SKM-1 (cell line): ENCODE data around the gene A2ML1.
"Not testable (repeated sequence)": the region's sequence is repeated elsewhere in the genome, so short reads cannot be mapped to it uniquely, and the experiment has no call there.

Source experiments
- DNase-seq: peaks from one replicate; lab custom pipeline; 2025; ENCODE audit not compliant: unreplicated experiment; lab: John Stamatoyannopoulos, UW

Gene A2ML1

DNA sequence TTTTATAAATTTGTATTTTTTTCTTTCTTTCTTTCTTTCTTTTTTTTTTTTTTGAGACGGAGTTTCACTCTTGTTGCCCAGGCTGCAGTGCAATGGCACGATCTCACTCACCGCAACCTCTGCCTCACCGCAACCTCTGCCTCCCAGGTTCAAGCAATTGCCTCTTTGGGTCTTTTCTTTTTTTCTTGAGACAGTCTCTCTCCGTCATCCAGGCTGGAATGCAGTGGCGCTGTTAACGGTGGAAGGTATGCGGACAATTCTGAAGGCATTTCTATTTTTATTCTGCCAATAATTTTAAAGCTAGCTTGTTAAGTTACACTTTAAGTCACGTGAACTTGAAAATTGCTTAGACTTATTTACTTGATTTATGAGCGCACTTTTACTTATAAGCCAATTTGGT is 83.1 kb downstream of the A2ML1 start:
- no peak for DNase-seq

DNA sequence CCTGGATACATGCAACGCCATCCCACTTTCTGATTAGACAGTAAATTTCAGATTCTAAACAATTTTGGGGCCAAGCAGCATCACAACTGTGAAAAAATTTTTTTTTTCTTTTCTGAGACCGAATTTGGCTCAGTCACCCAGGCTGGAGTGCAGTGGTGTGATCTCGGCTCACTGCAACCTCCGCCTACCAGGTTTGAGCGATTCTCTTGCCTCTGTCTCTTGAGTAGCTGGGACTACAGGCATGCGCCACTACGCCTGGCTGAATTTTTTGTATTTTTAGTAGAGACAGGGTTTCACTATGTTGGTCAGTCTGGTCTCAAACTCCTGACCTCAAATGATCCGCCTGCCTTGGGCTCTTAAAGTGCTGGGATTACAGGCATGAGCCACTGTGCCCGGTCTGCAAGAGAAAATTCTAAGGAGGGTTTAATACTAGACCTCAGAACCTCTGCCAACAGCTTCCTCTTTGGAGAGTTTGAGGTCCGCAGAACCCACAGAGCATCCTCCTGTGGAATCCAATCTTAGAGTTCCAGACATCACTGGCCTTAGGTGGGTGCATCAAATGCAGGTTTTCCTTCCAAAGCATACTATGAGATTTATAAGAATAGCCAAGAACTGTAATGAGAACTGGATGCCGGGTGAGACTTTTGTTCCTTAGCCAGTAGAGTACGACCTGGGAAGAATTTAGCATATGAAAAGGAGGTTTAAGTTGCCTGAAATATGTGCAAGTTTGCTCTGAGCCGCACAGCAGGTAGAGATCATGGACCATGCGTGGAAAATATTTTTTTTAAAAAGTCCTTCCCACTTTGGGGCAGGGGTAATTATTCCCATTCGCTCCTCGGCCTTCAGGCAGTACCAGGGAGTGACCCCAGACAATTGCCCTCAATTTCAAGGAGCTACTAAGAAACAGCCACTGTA is 84.1 kb downstream of the A2ML1 start:
- no peak for DNase-seq

DNA sequence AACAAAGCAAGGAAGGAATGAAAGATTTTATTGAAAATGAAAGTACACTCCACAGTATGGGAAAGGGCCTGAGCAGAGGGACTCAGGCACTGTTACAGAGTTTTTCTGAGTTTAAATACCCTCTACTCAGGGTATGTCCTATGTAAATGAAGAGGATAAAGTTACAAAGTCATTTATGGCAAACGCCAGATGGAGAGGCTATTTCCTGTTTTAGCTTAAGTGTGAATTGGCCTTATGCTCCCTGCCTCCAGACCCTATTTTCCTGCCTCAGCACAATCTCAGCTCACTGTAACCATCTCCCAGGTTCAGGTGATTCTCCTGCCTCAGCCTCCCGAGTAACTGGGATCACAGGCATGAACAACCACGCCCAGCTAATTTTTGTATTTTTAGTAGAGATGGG is 85.1 kb downstream of the A2ML1 start:
- DNase-seq: no peak

DNA sequence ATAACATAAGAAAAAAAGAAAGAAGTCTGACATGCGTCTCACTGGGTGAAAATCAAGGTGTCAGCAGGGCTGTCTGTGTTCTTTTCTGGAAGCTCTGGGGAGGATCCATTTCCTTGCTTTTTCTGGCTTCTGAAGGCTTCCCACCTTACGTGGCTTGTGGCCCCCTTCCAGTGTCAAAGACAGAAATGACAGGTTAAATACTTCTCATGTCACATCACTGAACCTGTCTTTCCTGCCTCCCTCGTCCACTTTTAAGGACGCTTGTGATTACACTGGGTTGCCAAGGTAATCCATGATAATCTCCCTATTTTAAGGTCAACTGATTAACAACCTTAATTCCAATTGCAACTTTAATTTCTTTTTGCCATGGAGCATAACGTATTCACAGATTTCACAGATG is 87.3 kb downstream of the A2ML1 start:
- no peak for DNase-seq

DNA sequence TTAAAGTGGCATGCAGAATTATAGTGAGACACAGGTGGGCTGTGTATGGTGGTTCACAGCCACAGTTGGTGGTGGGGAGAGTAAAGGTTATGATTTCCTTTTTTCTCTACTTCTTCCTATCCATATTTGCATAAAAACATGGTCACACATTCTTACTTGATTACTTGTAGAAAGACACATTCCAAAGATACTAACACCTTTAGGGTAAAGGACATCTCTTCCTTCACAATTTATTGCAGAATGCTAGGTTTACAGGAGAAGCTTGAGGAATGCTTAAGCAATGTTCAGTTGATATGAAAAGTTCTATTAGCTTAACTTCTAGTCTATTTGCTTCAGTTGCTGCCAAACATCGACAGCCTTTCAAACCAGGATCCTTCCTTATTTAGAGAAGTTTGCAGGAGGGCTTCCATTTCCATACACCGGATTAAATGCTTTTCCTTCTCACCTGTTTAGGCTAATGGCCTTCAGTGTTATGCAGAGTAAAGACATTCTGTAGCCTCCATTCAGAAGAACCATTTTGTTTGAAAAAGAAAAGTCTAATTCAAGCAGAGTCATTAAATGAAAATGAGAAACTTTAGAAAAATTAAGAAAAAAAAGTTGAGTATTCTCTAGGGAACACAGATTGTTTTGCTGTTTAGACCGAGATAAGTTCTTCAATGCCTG is 89.3 kb downstream of the A2ML1 start:
- no peak for DNase-seq

DNA sequence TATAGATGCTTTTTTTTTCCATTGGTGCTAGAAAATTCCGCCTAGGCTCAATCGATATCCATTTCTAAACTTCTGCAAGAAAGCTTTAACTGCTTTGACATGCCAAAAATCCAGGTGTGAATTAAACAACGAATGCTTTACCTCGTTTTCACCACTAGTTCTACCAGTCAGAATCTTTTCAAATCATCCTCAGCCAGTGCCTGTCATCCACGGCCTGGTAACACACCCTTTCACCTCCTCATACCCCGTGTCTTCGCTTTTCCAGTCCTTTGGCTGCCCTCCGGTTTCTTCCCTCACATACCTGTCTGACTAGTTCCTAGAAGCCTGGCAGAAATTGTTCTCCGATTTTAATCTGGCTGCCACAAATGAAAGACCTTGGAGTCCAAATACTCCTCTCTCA is 90.5 kb downstream of the A2ML1 start:
- DNase-seq: no peak

DNA sequence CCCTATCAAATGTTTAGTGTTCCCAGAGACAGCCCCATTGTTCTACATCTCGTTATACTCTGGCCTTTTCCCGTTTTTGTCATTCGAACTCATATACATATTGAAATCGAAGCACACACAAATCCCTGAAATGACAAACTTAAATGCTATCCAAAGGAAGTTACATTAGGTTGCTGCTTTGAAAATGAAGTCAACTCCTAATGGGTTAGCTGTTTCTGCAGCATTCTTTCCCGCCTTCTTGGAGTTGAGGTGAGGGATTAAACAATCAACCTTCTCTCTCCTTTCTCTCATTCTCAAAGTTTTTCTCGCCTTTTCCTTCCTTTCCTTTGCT is 91.2 kb downstream of the A2ML1 start:
- DNase-seq: no peak

DNA sequence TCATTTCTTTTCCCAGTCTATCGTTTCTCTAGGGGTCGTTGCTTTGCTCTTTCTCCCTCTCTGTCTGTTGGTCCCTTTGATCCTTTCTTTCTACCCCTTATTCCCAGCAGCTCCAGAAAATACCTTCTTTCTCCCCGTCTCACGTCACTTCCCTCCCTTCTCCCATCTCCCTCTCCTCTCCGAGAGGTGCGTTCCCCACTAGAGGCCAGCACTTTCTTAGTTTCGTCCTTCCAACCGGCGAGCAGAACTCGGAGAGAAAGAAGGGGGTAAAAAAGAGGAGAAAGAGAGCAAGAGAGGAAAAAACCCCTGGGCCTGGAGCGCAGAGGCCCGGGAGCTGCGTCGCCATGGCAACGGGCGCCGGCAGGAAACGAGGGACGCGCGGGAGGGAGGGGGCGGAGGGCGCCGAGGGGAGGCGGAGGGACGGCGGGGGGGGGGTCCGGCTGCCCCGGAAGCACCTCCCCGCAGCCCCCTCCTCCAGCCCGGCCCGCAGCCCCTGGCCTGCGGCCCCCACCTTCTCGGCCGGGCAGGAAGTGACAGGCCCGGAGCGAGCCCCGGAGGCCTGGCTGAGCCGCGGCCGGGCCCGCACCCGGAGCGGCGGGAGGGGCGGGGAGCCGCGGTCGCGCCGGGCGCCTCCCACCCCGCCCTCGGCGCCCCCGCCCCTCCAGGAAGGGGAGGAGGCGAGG is 91.8 kb downstream of the A2ML1 start, which contains the start of gene PHC1:
Gene PHC1, plus strand, starts transcription at position 477 of the 683 bp plus-strand sequence. CDS start 3,169 bp downstream, outside the sequence.
- DNase-seq: not testable (repeated sequence)

DNA sequence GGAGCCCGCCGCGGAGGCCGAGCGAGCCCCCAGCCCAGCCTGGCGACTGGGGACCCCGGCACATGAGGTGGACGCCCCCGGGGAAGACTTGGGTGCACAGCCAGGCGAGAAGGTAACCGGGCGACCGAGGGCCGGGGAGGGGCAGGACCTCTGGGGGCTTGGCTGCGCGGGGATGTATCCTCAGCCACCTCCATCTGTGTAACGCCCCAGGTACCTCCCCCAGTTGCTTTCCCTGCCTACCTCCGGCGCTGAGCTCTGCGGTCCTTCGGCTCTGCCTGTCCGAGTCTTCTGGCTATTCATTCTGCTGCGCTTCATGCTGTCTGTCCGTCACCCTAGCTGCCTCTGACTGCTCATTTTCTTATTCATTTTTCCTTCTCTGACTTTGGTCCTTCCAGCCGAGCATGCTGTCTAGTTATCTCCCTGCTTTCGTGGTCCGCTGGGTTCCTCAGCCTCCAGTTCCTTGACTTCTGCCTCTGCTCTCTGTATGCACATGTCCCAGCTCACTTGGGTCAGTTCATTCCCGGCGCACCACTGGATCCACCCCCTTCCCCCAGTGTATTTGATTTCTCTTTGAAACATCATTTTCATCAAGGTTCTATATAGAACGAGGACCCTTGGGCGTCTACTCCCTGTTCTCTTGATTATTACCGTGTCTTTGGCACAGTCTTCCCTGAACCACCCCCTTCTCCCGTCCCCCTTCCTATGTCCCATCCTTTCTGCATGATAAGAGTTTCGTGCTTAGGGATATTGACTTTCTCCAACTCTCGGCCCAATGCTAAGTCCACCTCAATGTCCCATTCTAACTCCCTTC is 92.5 kb downstream of the A2ML1 start:
- DNase-seq: no peak

DNA sequence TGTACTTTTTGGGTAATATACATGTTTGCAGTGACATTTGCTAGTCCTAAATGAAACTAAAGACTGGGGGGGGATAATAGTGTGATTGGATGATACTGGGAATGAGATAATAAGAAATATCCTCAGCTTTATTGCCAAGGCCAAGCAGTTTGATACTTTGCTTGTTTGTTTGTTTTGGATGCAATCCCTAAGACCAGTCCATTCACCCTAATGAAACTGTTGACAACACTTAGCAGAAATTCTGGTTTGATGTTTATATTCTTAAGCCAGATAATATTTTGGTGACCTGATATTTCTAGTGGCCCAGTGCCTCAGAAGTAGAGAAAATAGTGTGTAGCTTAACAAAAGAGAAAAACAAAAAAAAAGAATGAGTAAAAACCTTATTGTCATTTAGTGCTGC is 93.7 kb downstream of the A2ML1 start:
- DNase-seq: no peak

DNA sequence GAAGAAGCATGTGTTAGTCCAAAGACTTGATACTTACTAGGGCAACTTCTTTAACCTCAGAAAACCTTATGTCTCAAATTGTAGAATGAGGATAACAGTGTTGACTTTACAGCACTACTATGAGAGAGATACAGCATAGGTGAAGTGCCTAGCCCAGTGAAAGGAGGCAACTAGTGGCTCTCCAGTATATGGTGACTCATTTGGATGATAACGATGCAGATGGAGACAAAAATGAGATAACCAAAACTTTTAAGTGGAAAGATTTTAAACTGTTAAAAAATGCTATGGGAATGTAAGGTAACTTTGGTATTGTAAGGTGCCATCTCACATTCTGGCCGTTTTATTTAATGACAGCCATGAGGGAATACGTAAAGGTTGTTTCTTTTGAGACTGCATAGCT is 94.6 kb downstream of the A2ML1 start:
- DNase-seq: no peak

DNA sequence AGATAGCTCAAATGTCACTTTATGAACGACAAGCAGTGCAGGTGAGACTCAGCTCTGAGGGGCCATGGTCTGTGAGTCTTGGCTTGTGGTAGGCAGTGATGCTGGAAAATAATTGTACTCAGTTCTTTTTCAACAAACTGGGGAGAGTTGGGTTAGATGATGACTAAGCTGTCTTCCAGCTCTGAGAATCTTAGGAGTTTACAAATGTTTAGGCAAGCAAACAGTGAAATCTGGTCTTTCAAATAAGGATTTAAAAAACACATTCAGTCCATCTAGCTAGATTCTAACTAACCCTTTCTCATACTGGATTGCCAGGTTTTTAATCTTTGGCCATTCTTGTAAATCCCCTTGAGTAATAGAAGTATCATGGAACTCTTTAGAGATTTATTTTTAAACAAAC is 95.3 kb downstream of the A2ML1 start:
- DNase-seq: no peak

DNA sequence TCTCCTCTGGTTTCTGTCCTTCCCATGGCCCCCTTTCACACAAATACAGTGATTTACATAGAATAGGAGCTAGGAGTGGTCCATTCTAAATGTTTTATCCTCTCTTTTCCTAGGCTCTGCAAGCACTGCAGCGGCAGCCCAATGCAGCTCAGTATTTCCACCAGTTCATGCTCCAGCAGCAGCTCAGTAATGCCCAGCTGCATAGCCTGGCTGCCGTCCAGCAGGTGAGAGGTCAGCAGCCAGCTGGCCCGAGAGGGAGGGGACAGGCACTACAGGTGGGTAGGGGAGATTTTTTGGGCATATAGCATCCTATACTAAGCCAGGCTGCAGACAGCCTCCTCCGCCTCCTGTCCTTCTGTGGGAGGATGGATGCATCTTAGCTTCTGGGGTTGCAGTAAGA is 97.2 kb downstream of the A2ML1 start:
- DNase-seq: not testable (repeated sequence)

DNA sequence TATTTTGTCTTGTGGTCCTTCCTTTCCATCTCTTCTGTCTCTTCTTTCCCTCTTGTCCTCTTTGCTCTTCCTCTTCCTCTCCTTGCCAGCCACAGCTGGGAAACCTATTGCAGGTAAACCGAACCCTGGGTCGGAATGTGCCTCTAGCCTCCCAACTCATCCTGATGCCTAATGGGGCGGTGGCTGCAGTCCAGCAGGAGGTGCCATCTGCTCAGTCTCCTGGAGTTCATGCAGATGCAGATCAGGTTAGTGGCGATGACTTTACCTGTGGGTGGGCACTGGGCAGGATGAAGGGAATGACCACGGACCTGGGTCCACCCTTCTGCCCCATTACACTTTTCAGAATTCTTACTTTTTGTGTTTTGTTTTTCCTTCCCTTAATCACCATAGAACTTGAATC is 100.1 kb downstream of the A2ML1 start:
- DNase-seq: no peak
